Body of pancreas (tissue), 4 donors: Measurements from ENCODE around the gene DCUN1D1. TPM values are rescaled to one million over a fixed set of nuclear protein-coding genes. Genes with fewer than 3 reads are reported as not detected.

Source experiments
- ATAC-seq: fragments of 150-250 bp; one replicate; pipeline ENCODE4 v1.9.1; 2016
- DNase-seq, 4 donors: peaks; one replicate each; pipeline ENCODE4 v3.0.0-alpha.2; 2019
- H3K27ac ChIP-seq, 4 donors: fragments of 200-600 bp; sonication (generic); 1 replicate in 3 of 4; 2 replicates in 1 of 4; pipeline versions ENCODE4 v1.5.1 to v1.6.1; 2016 to 2019; ENCODE audit warnings: mild to moderate bottlenecking in 1 of 4, mixed read lengths in 1 of 4, moderate library complexity in 1 of 4
- H3K27me3 ChIP-seq, 2 donors: fragments of 200-600 bp; sonication (generic); one replicate each; pipeline ENCODE4 v1.6.0; 2016; ENCODE audit warnings: mild to moderate bottlenecking in 1 of 2
- H3K36me3 ChIP-seq, 2 donors: fragments of 200-600 bp; sonication (generic); replicated peaks in 1 of 2; 2 replicates each; pipeline ENCODE4 v1.5.1; 2016; ENCODE audit warnings: low read depth in 2 of 2; ENCODE audit not compliant: insufficient read depth in 1 of 2
- H3K4me1 ChIP-seq: fragments of 200-600 bp; sonication (generic); one replicate; pipeline ENCODE4 v1.6.0; 2016
- H3K4me3 ChIP-seq, 2 donors: fragments of 200-600 bp; sonication (generic); 1 replicate in 1 of 2; 2 replicates in 1 of 2; pipeline ENCODE4 v1.5.1; 2016 to 2019
- H3K9me3 ChIP-seq, 3 donors: fragments of 200-600 bp; sonication (generic); 1 replicate in 2 of 3; 2 replicates in 1 of 3; pipeline ENCODE4 v1.5.1; 2016
- POLR2A ChIP-seq, 3 donors: fragments of 450-650 bp; IDR thresholded peaks; one replicate each; pipeline ENCODE4 v1.6.1; 2016; ENCODE audit warnings: antibody characterized with exemption in 3 of 3, mild to moderate bottlenecking in 2 of 3
- WGBS, 2 donors: methylation state at CpG; one replicate each; pipeline ENCODE4 v1.1.5; 2017; 5-methylcytosine and 5-hydroxymethylcytosine counted together
- intact Hi-C: fragments of 100-400 bp; cut with DNase I; formaldehyde crosslinking; loops from one replicate; pipeline ENCODE4 v1.15.1; 2023
- total RNA-seq, 2 donors: library from RNA; depleted of rRNA; stranded (reverse); fragments of >200 nt; gene quantifications; one replicate each; pipeline ENCODE4 v1.1.0, GENCODE V29; 2016
- TF ChIP-seq, protein P1 (sequence below), 7 experiments: fragments of 450-650 bp in 4 of 7; fragments of 200-600 bp in 3 of 7; sonication (generic) in 3 of 7; IDR thresholded peaks; one replicate each; pipeline ENCODE4 v1.5.1; 2016 to 2019; ENCODE audit warnings: antibody characterized with exemption in 7 of 7

DCUN1D1 gene
- total RNA-seq, 2 donors from 2014 or later: 4.6 to 10.9 TPM

DNA sequence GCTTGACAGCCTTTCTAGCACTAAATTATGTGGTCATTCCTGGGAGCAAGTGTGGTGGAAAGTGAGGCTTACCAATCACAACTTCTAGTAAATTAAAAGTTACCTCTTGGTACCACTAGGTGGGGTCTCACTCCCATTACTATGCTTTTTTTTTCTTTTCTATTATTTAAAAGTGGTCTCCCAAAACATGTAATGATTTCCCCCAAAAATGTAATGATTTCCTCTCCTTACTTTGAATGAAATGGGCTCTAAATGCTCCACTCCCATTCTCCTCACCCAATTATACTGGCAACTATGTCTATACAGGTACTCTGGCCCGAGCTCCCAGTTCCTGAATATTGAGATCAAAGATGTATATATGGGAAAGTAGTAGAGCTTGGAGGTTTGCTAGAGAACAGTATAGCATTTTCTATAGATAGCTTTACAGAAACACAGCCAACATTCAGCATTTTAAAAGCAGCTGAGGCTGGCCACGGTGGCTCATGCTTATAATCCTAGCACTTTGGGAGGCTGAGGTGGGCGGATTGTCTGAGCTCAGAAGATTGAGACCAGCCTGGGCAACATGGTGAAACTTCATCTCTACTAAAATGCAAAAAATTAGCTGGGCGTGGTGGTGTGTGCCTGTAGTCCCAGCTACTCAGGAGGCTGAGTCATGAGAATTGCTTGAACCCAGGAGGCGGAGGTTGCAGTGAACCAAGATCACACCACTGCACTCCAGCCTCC, 70.9 kb downstream of the DCUN1D1 start:
- H3K9me3 ChIP-seq: no peaks in the 10 kb centered on the region
- no peak overlapping the region for H3K4me3 ChIP-seq
- peaks cover 0 to 10% of the 10 kb centered on the region in 2 donors for H3K36me3 ChIP-seq
- H3K27ac ChIP-seq: no peak overlapping the region
- WGBS, 2 donors: 96 to 97% methylated on average over 5 of the region's 5 CpGs
- no peak for TF ChIP-seq POLR2A (IDR thresholded peaks at IDR 0.05)
- TF ChIP-seq, protein P1, sequence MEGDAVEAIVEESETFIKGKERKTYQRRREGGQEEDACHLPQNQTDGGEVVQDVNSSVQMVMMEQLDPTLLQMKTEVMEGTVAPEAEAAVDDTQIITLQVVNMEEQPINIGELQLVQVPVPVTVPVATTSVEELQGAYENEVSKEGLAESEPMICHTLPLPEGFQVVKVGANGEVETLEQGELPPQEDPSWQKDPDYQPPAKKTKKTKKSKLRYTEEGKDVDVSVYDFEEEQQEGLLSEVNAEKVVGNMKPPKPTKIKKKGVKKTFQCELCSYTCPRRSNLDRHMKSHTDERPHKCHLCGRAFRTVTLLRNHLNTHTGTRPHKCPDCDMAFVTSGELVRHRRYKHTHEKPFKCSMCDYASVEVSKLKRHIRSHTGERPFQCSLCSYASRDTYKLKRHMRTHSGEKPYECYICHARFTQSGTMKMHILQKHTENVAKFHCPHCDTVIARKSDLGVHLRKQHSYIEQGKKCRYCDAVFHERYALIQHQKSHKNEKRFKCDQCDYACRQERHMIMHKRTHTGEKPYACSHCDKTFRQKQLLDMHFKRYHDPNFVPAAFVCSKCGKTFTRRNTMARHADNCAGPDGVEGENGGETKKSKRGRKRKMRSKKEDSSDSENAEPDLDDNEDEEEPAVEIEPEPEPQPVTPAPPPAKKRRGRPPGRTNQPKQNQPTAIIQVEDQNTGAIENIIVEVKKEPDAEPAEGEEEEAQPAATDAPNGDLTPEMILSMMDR (IDR thresholded peaks at IDR 0.05): peak in 6 of 7 experiments; percentile 17 to 39 (median 32)
- ATAC-seq (no peak), DNase-seq (no peak)
- no peaks in the 10 kb centered on the region for H3K27me3 ChIP-seq
- intact Hi-C loops: no loop called here
- H3K4me1 ChIP-seq: no peaks in the 10 kb centered on the region

DNA sequence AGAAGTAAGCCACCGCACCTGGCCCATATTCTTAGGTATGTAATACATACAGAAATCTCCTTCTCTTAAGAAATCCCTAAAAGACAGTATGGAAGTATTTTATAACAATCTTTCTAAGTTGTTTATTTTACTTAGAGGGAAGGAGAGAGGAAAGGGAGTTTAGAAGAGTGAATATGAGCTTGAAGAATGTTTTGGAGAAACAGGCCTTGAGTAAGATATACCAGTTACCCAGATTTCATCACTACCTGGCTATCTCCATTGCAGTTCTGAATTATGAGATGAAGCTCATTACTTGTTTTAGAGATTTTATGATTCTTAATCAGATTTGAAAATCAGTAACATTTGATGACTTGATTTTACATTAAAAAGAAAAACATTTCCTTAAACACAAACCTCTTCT, 71.9 kb downstream of the DCUN1D1 start:
- no peaks in the 10 kb centered on the region for H3K4me1 ChIP-seq
- H3K9me3 ChIP-seq: no peaks in the 10 kb centered on the region
- H3K4me3 ChIP-seq: no peak overlapping the region
- WGBS, 2 donors: 94 to 100% methylated on average over 1 of the region's 1 CpG
- DNase-seq (no peak), ATAC-seq (no peak)
- no peaks in the 10 kb centered on the region for H3K27me3 ChIP-seq
- no peak for TF ChIP-seq POLR2A (IDR thresholded peaks at IDR 0.05)
- TF ChIP-seq, protein P1 (IDR thresholded peaks at IDR 0.05): no peak
- intact Hi-C loops: no loop called here
- H3K27ac ChIP-seq: no peak overlapping the region
- peaks cover 0 to 4% of the 10 kb centered on the region in 2 donors for H3K36me3 ChIP-seq

DNA sequence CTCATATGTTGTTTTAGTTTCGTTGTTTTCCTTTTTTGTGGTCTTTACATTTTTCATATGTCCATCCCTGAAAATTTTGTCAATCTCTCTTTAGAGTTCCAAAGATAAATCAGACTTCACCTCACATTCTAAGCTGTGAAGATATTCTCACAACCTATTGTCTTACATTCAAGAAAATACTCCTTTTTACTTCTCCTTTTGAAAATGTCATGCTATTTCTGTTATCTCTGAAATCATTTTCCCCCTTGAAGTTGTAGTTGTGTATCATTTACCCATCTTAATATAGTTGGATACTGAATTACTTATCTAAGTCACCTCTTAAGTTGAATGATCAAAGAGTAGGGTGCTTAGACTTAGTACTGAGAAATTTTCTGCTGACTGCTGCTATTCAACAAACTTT, 74.3 kb downstream of the DCUN1D1 start:
- H3K27ac ChIP-seq: no peak overlapping the region
- WGBS, 2 donors: 86 to 90% methylated on average over 1 of the region's 1 CpG
- no peaks in the 10 kb centered on the region for H3K4me1 ChIP-seq
- TF ChIP-seq, protein P1 (IDR thresholded peaks at IDR 0.05): no peak
- no peak overlapping the region for H3K4me3 ChIP-seq
- ATAC-seq (no peak), DNase-seq (no peak)
- intact Hi-C loops: no loop called here
- H3K27me3 ChIP-seq: no peaks in the 10 kb centered on the region
- H3K9me3 ChIP-seq: no peaks in the 10 kb centered on the region
- H3K36me3 ChIP-seq: peaks cover 0 to 8% of the 10 kb centered on the region in 2 donors

DNA sequence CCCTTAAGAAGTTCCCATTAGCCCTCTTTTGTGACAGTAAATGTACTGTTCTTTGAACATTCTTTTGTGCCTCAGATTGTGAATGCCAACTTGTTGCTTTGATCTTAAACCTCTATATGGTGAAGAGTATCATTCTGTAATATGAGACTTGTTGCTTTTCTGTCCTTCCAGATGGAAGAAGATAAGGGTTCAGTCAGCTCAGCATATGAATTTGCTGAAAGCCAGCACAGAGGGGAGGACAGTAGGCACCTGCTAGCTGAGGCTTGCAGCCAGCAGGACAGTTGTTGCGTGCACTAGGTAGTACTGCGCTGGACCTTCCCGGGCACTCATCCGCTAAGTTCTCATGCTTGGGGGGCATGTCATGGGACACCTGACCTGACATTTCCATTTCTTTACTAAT, 74.7 kb downstream of the DCUN1D1 start:
- H3K4me3 ChIP-seq: no peak overlapping the region
- 97 to 99% methylated on average over 4 of the region's 4 CpGs for WGBS, 2 donors
- no peak for DNase-seq
- no peak for TF ChIP-seq POLR2A (IDR thresholded peaks at IDR 0.05)
- TF ChIP-seq, protein P1 (IDR thresholded peaks at IDR 0.05): no peak
- H3K36me3 ChIP-seq: peaks cover 0 to 8% of the 10 kb centered on the region in 2 donors
- H3K27me3 ChIP-seq: no peaks in the 10 kb centered on the region
- intact Hi-C loops: no loop called here
- ATAC-seq: no peak
- no peaks in the 10 kb centered on the region for H3K4me1 ChIP-seq
- no peaks in the 10 kb centered on the region for H3K9me3 ChIP-seq
- H3K27ac ChIP-seq: no peak overlapping the region

DNA sequence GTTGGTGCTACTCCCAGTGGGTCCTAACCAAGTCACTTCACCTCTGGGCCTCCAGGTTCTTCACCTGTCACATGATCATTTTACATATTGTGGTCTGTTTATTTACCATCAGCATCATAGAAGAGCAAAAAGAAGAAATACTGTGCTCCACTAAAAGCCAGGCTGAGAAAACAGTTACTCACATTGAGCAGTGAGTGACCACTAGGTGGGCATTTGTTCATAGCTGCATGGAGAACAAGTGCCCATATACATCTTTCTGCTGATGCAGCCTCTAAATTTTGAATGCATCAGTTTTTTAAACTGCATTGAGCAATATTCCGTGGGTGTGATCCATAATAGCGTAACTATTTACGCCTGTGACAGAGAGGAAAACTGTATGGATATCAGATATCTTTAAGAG, 76.2 kb downstream of the DCUN1D1 start:
- Histone ChIP-seq H3K4me3 (no peak overlapping the region), H3K36me3 (peaks cover 0 to 12% of the 10 kb centered on the region in 2 donors), H3K9me3 (no peaks in the 10 kb centered on the region), H3K4me1 (no peaks in the 10 kb centered on the region), H3K27ac (no peak overlapping the region), H3K27me3 (no peaks in the 10 kb centered on the region)
- intact Hi-C loops: no loop called here
- DNase-seq (no peak), ATAC-seq (no peak)
- TF ChIP-seq POLR2A (IDR thresholded peaks at IDR 0.05): no peak
- TF ChIP-seq, protein P1 (IDR thresholded peaks at IDR 0.05): no peak
- WGBS, 2 donors: 92 to 93% methylated on average over 3 of the region's 3 CpGs
